HL-60/S4 treated with phorbol 12-myristate 13-acetate at 8.2 ng/mL for 4 days and 3 days (cell line): Measurements from ENCODE around the gene C1orf210.

ENCODE experiments used
- in situ Hi-C: fragments of 300-500 bp; cut with MboI; formaldehyde crosslinking; loops from 2 replicates; pipeline ENCODE4 v1.15.0; 2022; ENCODE audit warnings: low sequenced_read_pairs

C1orf210 gene

DNA sequence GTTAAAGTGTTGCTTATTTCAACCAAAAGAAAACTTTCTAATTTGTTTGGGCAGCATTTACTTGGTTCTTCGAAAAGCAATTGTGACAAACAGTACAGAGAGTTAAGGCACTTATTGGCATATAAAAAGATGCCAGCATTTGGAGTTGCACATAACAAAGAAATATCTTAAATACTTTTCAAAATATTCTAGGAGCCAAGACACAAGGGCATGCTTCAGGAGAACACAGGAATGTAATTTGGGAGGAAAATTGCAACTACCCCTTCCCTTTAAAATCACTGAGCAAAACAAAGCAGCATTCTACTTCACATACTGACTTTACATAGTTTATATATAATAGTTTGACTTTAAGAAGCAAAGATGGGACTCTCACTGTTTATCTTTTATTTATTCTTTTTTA is 10.8 kb upstream of the C1orf210 start:
- in situ Hi-C loops: no loop called here

DNA sequence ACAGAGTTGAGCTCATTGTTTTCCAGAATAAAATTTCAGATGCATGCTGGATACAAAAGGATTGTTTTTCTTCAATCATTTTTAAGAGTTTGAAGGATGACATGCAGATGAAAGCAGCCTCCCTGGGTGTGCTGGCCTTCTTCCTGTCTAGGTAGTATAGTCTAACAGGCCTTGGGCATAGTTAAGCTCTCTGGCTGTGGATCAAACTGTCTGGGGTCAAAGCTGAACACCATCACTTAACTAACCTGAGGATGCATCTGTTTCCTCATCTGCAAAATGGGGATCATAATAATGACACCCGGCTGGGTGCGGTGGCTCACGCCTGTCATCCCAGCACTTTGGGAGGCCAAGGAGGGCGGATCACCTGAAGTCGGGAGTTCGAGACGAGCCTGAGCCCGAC is 9.4 kb upstream of the C1orf210 start:
- in situ Hi-C loops: no loop called here

GRCh38 chr1:43293896-43294760 is 8.7 kb upstream of the C1orf210 start:
- in situ Hi-C loops: no loop called here

- in situ Hi-C loops: no loop called here
These were observed 7.8 kb upstream of the C1orf210 start for GRCh38 chr1:43293176-43293575.

GRCh38 chr1:43292679-43293078 is 7.3 kb upstream of the C1orf210 start:
- in situ Hi-C loops: no loop called here

GRCh38 chr1:43292216-43292615 is 6.8 kb upstream of the C1orf210 start:
- in situ Hi-C loops: no loop called here

GRCh38 chr1:43288785-43289706 is 3.7 kb upstream of the C1orf210 start:
- in situ Hi-C loops: no loop called here

DNA sequence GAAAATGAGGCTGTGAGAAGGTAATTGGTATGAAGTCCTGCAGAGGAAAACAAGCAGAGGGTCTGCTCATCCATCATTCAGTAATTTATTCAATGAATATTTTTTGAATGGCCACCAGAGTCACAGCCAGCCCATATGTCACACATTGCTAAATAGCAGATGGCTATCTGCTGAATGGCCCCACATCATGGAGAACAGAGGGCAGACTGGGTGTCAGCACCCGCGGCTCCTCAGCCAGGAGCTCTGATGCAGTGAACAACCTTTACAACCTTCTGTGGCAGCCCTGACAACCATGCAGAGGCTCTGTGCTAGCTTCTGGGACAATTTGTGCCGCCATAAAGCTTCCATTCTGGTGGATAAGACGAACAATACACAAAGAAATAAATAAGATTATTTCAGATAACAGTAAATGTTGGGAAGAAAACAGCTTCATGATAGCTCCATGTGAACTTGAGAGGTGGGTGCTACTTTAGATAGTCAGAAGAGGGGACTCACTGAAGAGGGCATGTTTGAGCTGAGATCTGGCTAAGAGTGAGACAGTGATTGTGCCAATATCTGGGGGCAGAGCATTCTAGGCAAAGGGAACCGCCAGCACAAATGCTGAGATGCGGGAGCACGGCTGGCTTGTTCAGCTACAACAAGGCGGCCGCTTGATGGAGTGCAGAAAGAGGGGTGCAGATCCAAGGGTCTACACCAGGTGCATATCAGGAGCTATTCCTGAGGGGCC is 2.8 kb upstream of the C1orf210 start:
- in situ Hi-C loops: no loop called here

DNA sequence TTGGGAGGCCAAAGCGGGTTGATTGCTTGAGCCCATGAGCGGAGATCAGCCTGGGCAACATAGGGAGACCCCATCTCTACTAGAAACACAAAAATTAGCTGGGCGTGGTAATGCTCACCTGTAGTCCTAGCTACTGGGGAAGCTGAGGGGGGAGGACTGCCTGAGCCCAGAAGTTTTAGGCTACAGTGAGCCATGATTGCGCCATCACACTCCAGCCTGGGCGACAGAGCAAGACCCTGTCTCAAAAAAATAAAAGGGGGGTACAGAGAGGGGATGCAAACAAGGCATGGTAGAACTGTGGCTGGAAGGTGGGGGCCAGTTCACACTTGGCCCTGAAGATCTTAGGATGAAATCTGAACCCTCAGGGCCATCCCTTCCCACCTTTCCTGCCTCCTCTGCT is 1.2 kb upstream of the C1orf210 start:
- in situ Hi-C loops: no loop called here

DNA sequence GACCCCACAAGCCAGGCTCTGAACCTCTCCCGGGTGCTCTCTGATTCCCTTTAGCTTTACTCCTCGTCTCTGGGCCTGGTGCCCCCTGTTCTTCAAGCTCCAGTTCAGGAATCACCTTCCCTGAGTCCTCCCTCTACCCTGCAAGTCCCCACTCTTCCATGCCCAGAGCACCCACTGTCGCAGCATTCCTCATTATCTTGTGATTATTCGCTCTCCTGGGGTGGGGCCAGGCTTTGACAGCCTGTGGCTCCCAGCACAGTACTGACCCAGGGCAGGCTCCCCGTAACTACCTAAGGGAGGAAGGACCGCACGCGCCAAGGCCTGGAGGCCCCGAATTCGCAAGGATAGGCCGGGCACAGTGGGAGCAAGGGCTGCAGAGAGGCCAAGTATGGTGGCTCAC is 734 bp upstream of the C1orf210 start:
- in situ Hi-C loops: no loop called here

DNA sequence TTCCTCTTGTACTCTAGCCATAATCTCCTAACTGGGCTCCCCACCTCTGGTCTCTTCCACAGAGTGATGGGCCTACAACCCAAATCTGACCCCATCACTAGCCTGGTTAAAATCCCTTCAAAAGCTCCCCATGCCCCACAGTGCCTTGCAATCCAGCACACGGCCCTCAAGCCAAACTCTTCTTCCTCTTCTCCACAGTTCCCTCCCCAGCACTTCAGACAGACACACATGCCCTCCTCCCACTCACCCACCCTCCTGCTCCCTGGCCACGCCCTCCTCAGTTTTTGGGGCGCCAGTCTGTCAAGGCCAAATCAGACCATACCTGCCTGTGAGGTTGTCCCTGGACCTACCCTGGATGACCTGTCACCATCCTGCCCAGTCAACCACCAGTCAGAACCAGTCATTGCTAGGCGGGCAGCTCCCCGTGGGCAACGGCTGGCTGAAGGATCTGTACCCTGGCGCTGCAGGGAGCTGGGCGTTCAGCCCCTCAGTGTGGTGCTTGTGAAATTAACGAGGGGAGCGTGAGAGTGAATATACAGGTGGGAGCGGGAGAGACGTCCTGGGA is 753 bp downstream of the C1orf210 start:
- in situ Hi-C loops: no loop called here

DNA sequence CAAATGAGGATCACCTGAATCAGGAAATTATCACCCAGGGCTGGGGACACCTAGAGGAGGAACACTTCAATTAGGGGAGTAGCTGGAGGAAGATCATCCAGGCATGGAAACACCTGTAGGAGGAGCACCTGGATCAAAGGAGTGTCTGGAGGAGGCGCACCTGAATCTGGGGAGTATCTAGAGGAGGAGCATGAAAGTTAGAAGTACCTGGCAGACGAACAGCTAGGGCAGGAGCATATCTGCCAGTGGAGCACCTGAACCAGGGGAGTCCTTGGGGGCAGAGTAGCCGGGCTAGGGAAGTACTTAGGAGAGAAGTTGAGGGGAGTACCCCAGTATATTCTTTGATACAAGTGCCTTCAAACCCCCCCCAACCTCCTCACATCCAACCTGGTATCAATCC is 1.3 kb downstream of the C1orf210 start:
- in situ Hi-C loops: no loop called here

DNA sequence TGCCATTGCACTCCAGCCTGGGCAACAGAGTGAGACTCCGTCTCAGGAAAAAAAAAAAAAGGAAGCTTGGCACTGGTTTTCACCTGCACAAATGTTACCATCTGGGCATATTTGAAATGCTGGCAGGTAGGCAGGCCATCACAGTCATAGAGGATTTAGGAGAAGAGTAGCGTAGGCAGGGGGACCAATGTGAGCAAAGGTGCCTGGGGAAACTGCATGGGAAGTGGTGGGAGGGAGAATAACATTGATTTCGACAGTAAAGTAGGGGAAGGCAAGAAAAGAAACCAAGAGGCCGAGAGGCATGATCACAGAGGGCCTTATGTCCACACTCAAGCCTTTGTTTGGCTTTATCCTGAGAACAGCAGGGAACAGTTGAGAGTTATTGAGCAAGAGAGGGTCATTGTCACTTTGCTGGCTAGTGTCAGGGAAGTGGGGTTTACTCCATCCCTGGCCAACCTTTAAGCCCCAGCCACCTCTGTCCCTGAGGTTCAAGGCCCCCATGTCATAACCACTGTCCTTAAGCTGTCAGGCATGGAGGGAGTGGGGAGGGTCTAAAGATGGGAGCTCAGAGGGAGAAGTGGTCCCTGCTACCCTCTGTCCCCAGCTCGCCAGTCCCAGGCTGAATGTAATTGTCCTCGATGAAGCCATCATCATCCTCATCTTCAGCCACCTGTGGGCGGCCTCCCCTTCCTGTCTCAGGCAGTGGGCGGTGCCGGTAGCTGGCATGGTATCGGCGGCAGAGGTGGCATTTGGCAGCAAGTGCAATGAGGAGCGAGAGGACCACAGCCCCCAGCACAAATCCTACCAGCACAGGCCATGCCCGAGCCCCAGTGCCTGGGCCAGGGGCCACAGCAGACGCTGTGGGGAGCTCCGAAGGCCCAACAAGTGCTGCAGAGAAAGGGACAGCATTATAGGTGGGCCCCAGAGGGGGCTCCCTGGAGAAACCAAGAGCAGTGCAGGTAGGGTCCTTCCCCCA is 2.9 kb downstream of the C1orf210 start:
- in situ Hi-C loops: no loop called here

DNA sequence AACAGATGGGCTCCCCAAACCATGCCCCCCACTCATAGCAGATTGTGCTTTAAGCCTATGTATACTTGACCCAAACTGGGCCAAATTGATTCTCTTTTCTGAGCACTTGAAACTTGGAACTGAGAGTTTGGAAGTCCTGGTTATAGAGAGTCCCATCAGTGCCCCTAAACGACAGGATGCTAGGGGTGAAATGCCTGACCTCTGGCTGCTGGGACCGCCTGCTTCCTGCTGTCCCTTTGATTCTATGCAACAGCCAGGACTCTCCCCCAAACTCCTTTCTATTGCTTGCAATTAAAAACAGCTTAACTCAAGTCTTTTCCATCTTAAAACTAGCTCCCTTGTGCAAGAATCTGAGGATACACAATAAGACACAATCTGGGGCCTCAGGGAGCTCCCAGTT is 4.7 kb downstream of the C1orf210 start:
- in situ Hi-C loops: no loop called here

GRCh38 chr1:43279666-43280065 is 5.7 kb downstream of the C1orf210 start:
- in situ Hi-C loops: no loop called here

- in situ Hi-C loops: no loop called here
These were observed 6.2 kb downstream of the C1orf210 start for GRCh38 chr1:43279161-43279560.

DNA sequence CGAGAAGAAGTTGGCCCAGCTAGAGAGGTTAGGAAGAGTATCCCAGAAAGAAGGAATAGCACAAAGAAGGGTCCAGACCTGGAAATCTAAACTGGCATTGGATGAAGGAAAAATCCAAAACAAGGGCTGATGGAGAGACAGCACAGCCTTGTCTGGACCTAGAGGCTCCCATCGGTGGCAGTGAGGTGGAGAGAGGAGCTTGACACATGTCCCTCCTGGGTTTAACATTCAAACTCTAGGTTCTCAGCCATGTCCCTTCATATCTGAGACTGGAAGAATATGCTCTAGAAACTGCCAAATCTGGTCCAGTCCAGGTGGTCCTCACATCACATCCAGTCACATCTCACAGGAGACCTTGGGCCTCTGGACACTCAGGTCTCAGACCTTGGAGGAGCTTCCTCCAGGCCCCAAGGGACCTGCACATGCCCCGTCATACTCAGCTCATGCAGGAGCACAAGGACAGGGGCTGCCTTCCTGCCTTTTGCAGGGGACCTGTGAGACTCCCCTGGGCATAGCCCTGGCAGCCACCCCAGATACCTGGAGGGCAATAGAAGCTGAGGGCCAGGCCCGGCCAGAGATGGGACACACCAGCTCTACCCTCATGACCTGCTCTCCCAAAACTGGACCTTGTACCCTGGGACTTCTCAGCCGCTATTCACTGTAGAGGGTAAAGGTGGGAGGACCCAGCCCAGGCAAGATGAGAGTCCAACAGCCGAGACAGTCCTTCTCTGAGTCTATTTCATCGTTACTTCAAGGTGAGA is 8.1 kb downstream of the C1orf210 start:
- in situ Hi-C loops: no loop called here

DNA sequence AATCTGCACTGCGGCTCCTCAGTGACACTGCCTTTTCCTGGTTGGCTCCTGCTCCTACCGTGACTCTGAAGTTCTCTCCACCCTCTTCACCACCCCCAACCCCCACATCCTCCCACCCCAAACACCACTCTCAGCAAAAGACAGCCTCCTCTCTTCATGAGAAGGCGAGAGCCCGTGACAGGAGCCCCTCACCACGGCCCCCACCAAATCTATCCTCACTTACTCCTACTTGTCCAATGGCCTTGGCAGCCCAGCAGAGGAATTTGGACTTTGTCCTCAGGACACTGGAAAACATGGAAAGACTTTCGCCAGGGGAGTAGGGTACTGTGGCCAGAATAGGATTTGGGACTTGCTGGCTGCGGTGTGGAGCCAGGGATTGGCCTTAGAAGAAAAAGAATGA is 8.7 kb downstream of the C1orf210 start:
- in situ Hi-C loops: no loop called here
